Measurements from ENCODE around the gene MTMR12.

The MTMR12 gene

GRCh38 chr5:32274548-32275395, 38.0 kb downstream of the MTMR12 start:
- no peak for DNase-seq

DNA sequence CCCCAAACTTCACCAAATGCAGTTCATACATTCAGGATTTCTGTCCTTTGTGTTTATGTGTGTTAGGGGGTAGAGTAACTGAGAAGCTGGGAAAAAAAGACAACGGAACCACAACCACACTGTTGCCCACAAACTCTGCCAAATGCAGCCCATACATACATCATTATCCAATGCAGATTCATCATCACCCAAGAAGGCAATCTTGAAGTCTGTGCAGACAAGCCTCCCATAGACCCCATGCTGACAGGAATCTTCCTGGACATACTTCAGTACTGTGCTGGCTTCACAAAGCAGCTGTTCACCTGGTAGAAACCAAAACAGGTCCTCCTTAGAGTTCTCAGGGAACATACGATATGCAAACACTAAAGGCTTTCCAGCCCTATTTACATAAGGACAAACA, 38.9 kb downstream of the MTMR12 start:
- no peak for DNase-seq

- no peak for DNase-seq
Observed at GRCh38 chr5:32272746-32273145, 40.0 kb downstream of the MTMR12 start.

DNA sequence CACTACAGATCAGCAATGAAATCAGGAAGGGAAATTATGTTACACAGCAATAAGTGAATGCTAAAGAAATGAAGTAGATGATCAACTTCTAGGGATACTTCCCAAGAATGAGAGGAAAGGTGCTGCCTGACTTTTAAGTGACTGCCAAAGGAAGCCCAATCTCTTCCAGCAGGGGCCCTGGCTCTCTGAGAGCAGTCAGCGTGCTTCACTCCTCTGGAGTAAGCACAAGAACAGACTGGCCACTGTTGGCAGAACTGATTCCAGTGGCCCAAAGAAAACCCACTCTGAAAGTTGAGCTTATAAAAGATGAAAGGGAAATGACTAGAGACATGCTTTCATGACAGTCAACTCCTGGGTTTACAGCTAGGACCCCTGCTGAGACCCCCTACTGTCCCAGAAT, 41.8 kb downstream of the MTMR12 start:
- DNase-seq = no peak

- DNase-seq = no peak
Observed at GRCh38 chr5:32270178-32270577, 42.6 kb downstream of the MTMR12 start.

DNA sequence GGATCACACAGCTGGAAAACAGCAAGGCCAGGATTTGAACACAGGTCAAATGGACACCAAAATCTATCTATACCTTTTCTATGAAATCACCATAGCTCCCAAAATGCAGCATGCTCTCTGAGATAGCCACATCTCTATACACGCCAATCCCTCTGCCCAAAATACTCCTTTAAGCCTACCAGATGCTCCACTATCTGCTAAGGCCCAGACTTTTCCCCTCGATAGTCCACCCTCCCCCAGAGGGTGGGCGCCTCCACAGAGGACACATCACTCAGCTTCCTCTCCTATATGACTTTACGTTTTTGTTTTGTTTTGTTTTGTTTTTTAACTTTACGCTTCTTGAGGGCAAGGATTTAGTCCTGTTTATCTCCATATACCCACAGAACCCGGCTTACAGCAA, 46.8 kb downstream of the MTMR12 start:
- DNase-seq = no peak

DNA sequence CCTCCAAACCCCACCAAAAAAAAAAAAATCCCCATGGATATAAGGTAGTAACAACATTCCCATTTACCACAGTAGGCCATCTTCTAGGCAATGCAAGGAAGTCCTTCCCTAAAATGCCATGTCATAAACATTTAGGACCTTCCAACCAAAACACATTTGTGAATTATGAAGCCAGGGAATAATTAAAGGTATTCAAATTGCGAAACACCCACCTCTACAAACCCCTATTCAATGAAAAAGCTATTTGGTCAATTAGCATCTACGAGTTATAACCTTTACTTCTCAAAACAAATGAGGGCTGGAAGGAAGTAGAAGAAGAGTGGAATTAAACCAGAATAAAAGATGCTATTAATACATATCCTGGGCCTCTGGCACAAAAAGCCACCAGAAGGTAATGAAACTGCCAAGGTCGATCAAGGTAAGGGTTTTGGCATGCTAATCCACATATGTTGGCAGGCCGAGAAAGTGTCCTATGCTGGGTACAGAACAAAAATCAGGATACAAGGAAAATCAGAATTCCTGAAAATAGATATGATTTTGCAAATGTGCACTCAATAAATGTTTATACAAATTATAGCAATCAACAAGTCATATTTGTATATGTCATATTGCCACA, 47.7 kb downstream of the MTMR12 start:
- DNase-seq = no peak

DNA sequence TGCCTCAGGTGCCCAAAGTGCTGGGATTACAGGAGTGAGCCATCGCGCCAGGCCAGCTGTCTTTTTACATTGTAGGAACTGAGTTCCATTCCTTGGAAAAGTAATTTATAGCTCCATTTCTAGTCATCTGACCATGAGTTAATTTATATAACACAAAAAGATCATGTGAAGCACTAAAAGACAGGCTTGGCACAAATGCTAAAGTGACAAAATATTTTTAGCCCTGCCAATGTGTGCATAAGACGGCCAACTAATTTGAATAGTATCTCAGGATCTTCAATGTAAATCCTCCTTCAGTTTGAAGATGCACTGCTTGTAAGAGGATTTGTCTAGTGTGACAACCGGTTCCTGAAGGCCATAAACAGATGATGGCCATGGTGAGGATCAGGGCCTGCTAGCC, 49.1 kb downstream of the MTMR12 start:
- no peak for DNase-seq

DNA sequence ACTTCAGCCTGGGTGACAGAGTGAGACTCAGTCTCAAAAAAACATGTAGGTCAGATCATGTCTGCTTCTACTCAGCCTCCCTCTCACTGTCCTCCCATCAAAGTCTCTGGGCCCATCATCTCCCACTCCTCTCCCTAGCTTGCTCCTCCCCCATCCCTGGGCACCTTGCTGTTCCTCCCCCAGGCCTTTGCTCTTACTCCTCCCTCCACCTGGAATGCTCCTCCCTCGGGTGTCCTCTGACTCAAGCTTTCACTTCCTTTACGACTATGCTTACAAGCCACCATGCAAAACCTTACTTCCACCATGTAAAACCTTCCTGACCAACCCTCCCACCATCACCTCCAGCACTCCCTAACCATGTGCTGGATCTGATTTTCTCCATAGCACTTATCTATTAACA, 51.5 kb downstream of the MTMR12 start:
- DNase-seq = no peak

DNA sequence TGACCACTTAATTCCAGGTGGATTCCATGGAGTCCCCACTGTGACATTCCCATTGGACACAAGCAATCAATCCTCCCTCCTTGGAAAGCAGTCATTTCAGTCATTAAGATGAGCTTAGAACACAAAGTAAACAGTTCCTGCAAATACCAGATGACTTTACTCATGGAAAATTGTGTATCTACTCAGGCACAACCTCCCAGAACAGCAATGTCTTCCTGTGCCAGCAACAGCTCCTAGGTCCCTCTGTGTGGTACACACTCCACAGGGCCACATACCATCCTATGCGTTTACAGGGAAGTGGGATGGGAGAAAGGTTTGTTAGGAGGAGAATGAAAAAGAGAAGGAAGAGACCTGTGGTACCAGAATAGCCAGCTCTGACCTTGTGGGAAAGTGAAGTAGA, 53.7 kb downstream of the MTMR12 start:
- no peak for DNase-seq

DNA sequence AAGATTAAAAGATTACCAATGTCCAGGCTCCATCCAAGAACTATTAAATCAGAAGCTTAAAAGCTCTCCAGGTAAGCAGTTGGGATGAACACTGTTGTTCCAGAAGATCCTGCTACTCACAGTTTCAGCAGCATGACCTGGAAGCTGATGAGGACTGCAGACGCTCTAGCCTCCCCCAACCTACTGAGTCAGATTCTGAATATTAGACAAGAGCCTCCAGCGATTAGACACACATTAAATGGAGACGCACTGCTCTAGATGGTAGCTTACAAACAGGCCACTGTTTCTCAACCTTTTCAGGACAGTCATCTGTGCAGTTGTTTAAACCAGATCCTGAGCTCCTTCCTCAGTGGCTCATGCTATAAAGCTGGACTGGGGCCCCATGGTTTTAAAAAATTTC, 54.3 kb downstream of the MTMR12 start:
- no peak for DNase-seq

DNA sequence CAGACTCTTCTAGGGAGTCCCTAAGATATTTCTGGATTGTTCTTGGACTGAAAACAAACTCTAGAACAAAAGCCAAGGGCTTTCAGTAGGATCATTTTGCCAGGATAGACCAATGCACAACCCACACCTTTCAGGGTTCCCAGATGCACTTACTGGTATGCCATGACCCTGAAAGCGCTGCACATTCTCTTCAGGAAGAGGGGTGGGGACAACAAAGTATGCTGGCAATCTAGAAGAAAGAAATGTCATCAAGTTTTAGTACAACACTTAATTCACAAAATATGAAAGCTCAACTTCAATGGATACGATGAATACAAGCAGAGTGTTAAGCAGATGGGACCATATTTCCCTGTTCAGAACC, 57.2 kb downstream of the MTMR12 start:
- no peak for DNase-seq

- no peak for DNase-seq
Observed at GRCh38 chr5:32254881-32255539, 57.7 kb downstream of the MTMR12 start.

DNA sequence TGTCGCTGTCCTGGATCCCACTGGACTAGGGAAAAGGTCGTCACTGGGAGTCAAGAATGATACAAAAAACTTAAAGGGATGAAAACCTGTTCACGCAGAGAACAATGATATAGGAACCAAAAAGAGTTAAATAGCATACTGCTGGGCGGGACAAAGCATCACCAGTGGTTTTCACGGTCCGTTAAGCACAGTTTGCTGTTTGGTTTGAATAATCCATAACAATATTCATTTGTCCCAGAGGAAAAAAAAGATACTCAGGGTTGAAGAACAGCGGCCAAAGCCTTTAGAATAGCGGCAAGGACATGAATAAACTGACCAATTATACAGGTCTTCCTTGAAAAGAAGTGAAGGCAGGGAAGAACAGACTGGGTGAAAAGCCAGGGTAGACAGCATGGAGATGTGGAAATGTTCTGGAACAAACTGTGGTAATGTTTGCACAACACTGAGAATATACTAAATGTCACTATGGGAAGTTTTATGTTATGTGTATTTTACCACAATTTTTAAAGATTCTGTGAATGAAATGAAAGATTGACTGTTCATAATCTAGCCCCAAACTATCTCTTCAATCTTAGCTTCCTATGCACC, 60.8 kb downstream of the MTMR12 start:
- DNase-seq = peak; percentile 16

DNA sequence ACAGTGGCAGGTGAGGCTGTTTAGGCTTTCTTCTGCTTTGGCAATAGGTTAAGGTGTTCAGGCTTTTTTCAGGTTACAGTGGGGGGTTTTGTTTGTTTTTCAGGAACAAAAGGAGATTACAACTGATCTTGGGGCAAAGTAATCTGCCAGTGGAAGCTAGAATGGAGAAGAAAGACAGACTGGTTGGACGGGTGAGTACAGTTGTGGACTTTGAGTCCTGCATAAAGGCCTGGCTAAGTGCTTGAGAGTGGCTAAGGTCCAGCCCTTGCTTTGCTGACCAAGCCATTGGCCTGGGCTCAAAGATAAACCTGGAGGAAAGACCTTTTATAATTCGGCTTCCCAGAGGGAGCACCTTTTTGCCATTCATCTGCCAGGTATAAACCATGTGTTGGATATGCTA, 63.1 kb downstream of the MTMR12 start:
- no peak for DNase-seq

- no peak for DNase-seq
Observed at GRCh38 chr5:32245742-32246141, 67.0 kb downstream of the MTMR12 start.

- DNase-seq = no peak
Observed at GRCh38 chr5:32244017-32244416, 68.7 kb downstream of the MTMR12 start.

DNA sequence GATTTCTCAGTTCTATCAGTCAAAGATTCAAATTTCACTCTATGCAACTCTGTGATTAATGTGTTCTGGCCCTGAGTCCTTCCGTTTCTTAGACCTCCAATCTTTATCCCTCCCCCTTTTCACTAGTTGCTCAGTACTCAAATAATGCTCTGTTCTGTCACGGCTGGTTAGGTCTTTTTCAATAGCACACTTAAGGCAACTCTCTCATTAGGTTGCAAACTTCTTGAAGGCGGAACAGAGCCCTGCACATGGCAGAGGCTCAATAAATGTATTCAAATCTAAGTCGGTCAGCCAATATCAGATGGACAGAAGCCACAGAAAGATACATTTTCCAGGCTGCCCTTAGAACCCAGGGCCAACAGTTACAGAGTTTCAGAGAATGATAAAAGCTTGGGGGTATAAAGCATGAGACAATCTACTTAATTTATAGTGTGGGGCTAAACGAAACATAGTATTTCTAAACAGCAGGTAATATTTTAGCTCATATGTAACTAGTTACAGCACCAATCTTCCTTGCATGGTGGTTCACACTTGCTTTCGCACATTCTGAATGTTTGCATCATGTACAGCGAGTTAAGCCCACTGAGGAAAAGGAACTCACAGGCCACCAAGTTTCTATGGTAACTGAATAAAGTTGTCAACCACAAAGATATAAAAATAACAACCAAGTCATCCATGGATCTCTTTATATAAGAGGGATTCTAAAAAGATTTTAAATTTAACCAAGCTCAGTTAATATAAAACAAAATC, 71.5 kb downstream of the MTMR12 start:
- no peak for DNase-seq

DNA sequence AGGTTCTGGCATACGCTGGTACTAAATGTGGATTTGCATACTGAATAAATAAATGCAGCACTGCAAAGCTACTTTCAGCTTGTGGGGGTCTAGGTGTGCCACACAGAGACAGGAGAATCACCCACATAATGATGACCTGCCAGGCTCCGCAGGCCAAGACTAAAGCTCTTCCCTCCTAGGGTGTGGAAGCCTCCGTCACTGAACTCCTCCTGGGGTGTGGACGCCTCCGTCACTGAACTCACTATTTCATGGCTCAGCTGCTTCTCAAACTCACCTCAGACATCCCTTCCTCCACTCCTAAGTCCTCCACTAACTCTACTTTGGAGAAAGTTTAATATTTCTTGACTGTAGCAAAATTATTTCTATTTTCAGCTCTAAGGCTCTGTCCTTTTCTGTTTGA, 73.4 kb downstream of the MTMR12 start:
- DNase-seq = no peak

DNA sequence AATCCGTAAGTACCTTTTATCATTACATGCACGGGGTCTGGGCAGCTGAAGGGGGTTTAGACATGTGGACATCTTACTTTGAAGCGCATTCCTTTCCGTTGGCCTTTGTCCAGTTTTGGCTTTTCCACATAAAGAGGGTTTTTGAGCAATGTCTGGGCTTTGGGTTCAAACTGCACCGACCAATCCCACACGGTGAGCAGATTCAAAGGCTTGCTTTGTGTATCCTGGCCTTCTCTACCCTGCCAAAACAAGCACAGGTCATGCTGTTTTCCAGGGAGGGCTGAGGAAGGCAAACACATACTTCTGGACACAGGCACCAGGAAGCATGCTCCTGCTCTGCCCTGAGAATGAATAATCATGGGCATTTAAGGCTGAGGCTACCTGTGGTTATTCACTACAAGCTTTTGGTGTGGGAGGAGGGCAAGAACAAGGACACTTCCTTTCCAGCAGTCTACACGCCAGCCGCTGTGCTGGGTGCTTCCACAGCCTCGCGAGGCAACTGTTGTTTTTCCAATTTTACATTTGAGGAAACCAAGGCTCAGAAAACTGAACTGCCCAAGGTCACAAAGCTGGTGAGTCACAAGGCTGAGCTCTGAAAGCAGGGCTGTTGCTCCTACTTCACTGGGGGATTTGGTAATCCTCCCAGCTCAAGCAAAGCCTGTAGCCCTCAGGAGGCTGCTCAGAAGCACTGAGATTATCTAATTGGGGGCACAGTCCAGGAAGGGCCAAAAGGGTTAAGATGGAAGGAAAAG, 78.9 kb downstream of the MTMR12 start:
- DNase-seq = no peak

DNA sequence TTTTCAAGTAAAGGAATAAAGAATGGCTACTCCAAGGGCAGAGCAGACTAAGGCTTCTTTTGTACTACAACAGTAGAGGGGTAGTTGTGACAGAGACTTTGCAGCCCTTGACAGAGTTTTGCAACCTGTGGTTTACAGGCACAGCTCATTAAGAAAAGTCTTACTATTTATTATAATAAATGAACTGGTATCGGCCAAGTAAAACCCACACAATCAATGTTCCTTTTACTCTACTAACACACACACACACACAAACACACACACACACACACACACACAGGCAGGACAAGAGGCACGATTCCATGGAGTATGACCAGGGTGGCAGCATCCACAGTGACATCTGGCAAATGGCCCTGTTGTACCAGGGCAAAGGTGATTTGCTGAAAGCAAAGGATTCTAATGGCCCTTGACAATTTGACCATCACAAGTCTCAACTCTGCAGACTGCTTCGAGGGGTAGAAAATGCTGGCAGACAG, 79.5 kb downstream of the MTMR12 start:
- no peak for DNase-seq

Measured in NCI-H2107 (cell line).